Stimulated activated CD8-positive, alpha-beta memory T cell treated with anti-CD3 and anti-CD28 coated beads, Interleukin-12 subunit alpha, Interleukin-12 subunit beta, amount 100 ng/mL, for 24 hours (primary cell): ENCODE data around the gene NHLH1.
"Not testable (repeated sequence)": the region's sequence is repeated elsewhere in the genome, so short reads cannot be mapped to it uniquely, and the experiment has no call there.

ENCODE experiments used
- DNase-seq: peaks from one replicate; pipeline ENCODE4 v3.0.0-alpha.2; 2020; ENCODE audit errors: extremely low read depth

The NHLH1 gene

GRCh38 chr1:160377585-160378206, 10.8 kb downstream of the NHLH1 start:
- no peak for DNase-seq

DNA sequence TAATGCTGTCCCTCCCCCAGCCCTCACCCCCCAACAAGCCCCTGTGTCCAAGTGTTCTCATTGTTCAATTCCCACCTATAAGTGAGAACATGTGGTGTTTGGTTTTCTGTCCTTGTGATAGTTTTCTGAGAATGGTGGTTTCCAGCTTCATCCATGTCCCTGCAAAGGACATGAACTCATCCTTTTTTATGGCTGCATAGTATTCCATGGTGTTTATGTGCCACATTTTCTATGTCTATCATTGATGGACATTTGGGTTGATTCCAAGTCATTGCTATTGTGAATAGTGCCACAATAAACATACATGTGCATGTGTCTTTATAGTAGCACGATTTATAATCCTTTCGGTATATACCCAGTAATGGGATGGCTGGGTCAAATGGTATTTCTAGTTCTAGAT, 17.9 kb downstream of the NHLH1 start:
- DNase-seq: not testable (repeated sequence)

DNA sequence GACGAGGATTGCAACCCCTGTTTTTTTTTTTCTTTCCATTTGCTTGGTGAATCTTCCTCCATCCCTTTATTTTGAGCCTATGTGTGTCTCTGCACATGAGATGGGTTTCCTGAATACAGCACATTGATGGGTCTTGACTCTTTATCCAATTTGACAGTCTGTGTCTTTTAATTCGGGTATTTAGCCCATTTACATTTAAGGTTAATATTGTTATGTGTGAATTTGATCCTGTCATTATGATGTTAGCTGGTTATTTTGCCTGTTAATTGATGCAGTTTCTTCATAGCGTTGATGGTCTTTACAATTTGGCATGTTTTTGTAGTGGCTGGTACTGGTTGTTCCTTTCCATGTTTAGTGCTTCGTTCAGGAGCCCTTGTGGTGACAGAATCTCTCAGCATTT, 21.5 kb downstream of the NHLH1 start:
- not testable (repeated sequence) for DNase-seq

DNA sequence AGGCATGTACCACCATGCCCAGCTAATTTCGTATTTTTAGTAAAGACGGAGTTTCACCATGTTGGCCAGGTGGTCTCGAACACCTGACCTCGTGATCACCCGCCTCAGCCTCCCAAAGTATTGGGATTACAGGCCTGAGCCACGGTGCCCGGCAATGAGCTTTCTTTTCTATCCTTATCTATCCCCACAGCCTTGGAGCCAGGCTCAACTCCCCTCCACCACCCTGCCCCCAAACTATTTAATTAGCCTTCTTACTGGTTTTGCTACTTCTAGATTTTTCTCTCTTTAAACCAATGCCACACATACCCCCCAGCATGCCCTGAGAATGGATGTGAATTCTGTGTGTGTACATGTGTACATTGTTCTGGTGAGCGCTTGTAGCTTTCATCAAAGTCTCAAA, 27.8 kb downstream of the NHLH1 start:
- DNase-seq: no peak

DNA sequence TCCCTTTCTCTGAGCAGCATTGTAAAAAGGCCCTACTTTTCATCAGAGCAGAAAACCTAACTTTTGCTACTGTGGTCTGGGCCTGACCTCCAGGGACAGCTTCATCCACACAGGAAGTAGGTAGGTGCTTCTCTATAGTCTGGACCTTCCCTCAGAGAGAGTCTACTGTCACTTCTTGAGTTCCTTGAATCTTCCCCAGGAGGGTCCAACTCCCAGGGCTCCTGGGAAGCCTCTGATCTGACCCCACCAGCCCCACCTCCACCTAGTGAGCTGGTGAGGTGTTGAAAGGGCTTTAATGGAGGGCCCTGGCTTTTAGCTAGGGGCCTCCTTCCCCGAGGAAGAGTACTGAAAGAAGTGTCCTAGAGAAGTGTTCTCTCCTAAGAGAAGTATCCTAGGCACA, 30.8 kb downstream of the NHLH1 start:
- DNase-seq: no peak

DNA sequence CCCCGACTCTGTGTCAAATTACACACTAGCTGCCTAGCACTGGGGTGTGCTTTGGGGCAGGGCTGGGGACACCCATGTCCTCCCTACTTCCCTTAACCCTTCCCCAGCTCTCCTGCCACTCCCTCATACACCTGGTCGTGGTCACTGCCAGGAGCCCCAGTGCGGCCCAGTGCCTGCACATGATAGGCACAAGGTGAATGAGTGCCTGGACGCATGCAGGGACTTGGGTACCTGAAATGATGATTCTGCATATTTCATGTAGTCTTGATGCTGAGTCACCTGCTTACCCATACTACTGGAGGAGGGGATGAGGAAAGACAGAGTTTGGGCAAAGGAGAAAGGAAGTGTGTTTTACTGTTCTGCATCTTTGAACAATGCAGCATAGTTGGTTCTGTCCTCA, 32.0 kb downstream of the NHLH1 start:
- no peak for DNase-seq

GRCh38 chr1:160399544-160400222, 32.8 kb downstream of the NHLH1 start:
- DNase-seq: no peak

DNA sequence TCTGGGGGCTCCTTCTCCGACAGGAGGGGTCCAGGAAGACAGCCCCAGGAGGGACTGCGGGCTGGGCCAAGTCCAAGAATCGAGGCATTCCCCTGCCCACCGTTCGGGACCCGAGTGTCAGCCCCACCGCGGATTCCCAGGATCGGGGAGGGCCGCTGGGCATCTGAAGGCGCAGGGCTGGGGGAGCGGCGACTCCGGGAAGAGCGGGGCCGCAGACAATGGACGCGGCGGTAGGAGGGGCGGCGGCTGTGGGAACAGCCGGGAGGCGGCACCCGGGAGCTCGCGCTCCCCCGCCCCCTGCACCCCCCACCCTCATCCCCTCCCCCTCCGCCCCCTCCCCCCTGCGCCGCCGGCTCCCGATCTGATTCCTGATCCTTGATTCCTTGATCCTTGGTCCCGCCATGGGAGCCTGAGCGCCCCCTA, 33.4 kb downstream of the NHLH1 start, which contains the start of gene VANGL2:
VANGL2 (plus strand) TSS at position 342 of the 423 bp plus-strand sequence. CDS start 15,274 bp downstream, outside the sequence.
- peak; percentile 8 for DNase-seq

DNA sequence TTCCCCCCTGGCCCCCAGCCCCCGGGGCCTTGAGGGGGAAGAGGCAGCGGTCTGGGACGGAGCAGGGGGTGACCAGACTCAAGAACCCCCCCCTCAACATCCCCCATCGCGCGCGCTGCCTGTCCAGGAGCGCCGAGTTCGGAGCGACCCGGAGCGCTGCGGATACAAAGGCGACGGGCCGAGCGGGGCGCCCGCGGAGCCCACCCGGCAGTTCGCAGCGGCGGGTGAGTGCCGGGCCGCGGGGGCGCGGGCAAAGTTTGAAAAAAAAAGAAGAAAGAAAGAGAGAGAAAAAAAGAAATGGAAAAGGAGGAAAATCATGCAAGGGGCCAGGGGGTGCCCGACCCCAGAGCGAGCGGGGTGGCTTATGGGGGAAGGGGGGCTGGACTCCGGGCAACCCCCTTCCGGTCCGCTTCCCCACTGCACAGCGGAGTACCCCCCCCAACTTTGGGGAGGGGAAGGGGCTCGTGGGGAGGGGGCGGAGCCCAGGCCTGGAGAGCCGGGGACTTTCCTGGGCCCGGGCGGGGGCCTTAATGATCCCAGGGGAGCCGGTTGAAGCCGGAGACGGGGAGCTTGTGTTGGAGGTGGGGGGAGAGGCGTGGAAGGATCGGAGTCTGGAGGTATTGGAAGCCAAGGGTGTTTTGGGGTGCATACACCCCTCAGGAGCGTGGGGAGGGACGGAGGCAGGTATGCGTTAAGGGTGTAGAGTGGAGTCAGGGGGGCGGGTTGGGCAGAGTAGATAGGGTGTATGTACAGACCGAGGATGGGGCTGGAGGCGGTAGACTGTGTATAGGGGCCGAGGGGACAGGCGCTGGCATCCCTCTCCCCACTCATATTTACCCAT, 34.0 kb downstream of the NHLH1 start:
- DNase-seq: no peak

GRCh38 chr1:160401487-160401805, 34.6 kb downstream of the NHLH1 start:
- no peak for DNase-seq

DNA sequence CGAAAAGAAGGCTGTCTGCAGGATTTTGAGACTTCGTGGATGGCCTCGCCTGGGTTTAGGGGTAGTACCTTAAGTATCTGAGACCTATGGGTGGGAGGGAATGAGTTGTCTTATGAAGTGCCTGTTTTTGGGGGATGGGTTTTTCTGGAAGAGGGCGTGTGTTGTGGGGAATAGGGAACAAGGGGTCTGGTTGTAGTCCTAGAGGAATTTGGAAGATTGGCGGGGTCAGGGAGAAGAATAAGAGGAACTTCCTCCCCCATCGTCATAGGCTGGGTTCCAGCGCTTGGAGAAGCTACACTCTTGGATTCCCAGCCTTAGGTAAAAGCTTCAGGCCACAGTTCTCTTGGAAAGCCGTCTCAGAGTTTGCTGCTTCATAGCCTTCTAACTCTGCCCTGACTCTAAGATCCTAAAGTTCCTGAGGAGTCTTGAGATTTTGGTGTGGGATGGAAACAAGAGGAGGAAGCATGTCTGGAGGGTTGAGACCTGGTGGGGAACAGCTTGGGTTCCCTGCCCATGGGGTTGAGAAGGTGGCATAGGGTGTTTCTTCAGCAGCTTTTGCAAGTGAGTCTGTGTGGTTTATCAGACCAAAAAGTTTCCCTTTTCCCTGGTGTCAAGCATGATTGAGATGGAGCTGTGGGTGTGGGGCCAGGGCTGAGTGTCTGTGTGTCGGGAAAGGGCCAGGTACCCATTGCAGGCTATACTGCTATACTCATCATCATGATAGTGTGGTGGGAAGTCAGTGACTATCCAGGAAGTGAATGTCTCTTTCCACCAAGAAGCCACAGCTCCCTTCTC, 35.3 kb downstream of the NHLH1 start:
- DNase-seq: no peak

DNA sequence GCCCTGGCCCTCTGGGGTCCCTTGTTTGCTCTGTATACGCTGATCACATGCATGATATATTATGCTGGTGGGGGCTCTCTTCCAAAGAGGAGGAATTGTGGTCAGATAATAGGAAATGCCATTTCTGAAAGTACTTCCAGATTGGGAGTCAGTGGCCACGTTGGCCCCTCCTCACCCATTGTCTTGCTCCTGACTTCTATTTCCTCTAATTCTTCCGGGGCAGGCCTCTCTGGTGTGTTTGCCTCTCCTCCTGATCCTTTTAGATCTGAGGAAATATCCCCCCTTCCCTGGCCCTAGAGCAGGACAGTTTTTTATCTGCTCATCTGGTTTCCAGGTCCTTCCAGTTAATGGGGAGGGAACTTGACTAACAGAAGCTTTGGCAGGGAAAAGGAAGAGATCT, 36.4 kb downstream of the NHLH1 start:
- DNase-seq: no peak

- DNase-seq: no peak
Observed at GRCh38 chr1:160404094-160404493, 37.2 kb downstream of the NHLH1 start.

- no peak for DNase-seq
Observed at GRCh38 chr1:160405331-160405877, 38.5 kb downstream of the NHLH1 start.

DNA sequence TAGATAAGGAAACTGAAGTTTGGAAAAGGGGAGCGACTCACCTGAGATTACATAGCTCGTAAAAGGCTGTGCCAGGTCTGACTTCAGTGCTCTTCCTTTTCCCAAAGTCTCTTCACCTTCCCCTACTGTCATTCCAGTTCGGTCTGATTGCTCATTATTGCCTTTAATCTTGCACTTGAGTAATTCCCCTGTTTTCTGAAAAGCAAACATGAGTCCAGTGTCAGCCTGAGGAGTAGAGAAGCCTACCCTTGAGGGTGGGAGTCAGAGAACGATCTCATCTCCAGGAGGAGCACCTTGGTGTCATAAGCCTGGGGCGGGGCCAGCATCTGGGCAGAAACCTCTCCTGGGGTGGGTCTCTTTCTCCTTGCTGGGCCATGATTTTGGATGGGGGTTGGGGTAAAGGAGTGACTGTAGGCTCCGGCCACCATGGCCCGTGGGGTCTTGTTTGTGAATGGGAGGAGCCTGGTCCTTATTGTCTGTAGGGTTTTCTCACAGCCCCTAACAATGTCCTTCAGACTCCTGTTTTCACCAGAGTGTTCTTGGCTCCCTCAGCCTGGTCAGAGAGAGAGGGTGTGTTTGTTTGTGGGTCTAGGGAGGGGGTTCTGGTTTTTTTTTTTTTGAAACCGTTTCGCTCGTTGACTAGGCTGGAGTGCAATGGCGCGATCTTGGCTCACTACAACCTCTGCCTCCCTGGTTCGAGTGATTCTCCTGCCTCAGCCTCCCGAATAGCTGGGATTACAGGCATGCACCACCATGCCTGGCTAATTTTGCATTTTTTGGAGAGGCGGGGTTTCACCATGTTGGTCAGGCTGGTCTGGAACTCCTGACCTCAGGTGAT, 39.5 kb downstream of the NHLH1 start:
- no peak for DNase-seq

GRCh38 chr1:160407839-160408801, 41.2 kb downstream of the NHLH1 start:
- no peak for DNase-seq

DNA sequence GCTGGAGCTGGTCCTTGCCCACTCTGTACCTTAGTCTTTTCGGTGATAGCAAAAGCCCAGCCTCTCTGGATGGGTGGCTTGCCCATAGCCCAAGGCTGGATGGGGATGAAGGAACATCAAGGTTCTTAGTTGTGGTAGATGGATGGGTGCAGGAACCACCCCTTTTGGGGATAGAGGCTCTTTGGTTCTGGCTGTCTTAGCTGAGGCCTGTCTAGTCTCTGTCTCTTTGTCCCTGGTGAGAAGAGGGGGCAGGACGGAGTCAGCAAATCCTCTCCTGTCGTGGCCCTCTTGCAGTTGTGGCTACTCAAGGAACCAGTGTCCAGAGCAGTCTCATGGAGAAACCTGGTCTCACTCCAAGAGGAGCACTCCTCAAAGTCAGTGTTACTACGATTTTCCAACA, 42.0 kb downstream of the NHLH1 start:
- no peak for DNase-seq

- no peak for DNase-seq
Observed at GRCh38 chr1:160409486-160409885, 42.6 kb downstream of the NHLH1 start.

GRCh38 chr1:160410406-160411005, 43.6 kb downstream of the NHLH1 start:
- DNase-seq: no peak
